Neural progenitor cell (in vitro differentiated cells): ENCODE results near the gene CYTH3. TPM values are rescaled to one million over a fixed set of nuclear protein-coding genes. Genes with fewer than 3 reads are reported as not detected.

Source experiments
- DNase-seq: peaks from one replicate; pipeline ENCODE4 v3.0.0-alpha.2; 2016; ENCODE audit warnings: low spot score
- H2AFZ ChIP-seq: fragments of 200-600 bp; sonication (generic); replicated peaks from 2 replicates; pipeline ENCODE4 v1.6.1; 2016; ENCODE audit warnings: antibody characterized with exemption
- H3F3A ChIP-seq: fragments of 200-600 bp; sonication (generic); 2 replicates; pipeline ENCODE4 v1.6.1; 2016; ENCODE audit warnings: antibody characterized with exemption, low read depth
- H3K27ac ChIP-seq: fragments of 200-600 bp; sonication (generic); 2 replicates; pipeline ENCODE4 v1.5.1; 2016; ENCODE audit warnings: mild to moderate bottlenecking
- H3K27me3 ChIP-seq: fragments of 200-600 bp; sonication (generic); 2 replicates; pipeline ENCODE4 v1.6.1; 2016; ENCODE audit warnings: mild to moderate bottlenecking, moderate library complexity
- H3K36me3 ChIP-seq: fragments of 200-600 bp; sonication (generic); 2 replicates; pipeline ENCODE4 v1.5.1; 2016
- H3K4me1 ChIP-seq: fragments of 200-600 bp; sonication (generic); 2 replicates; pipeline ENCODE4 v1.6.1; 2016; ENCODE audit warnings: mixed run types
- H3K4me2 ChIP-seq: fragments of 200-600 bp; sonication (generic); 2 replicates; pipeline ENCODE4 v1.6.1; 2016
- H3K4me3 ChIP-seq: fragments of 200-600 bp; sonication (generic); 2 replicates; pipeline ENCODE4 v1.5.1; 2016
- H3K79me2 ChIP-seq: fragments of 200-600 bp; sonication (generic); 2 replicates; pipeline ENCODE4 v1.6.1; 2016; ENCODE audit warnings: low read depth
- H3K9ac ChIP-seq: fragments of 200-600 bp; sonication (generic); 2 replicates; pipeline ENCODE4 v1.6.1; 2016
- H3K9me3 ChIP-seq: fragments of 200-600 bp; sonication (generic); 2 replicates; pipeline ENCODE4 v1.5.1; 2016; ENCODE audit warnings: low read depth
- H4K20me1 ChIP-seq: fragments of 200-600 bp; sonication (generic); 2 replicates; pipeline ENCODE4 v1.6.1; 2016; ENCODE audit warnings: low read depth
- H3K27ac Mint-ChIP-seq: 3 replicates; pipeline ENCODE4 v1.8.0; 2021; ENCODE audit warnings: mixed read lengths
- H3K27me3 Mint-ChIP-seq: 2 replicates; pipeline ENCODE4 v1.8.0; 2022; ENCODE audit warnings: low read depth, mild to moderate bottlenecking, inconsistent platforms, moderate library complexity, mixed read lengths; ENCODE audit not compliant: insufficient read depth
- H3K36me3 Mint-ChIP-seq: 3 replicates; pipeline ENCODE4 v1.8.0; 2021; ENCODE audit warnings: mixed read lengths
- H3K4me1 Mint-ChIP-seq: 3 replicates; pipeline ENCODE4 v1.8.0; 2021; ENCODE audit warnings: mixed read lengths
- H3K4me3 Mint-ChIP-seq: 3 replicates; pipeline ENCODE4 v1.8.0; 2021; ENCODE audit warnings: mild to moderate bottlenecking, moderate library complexity, mixed read lengths
- H3K9me3 Mint-ChIP-seq: 3 replicates; pipeline ENCODE4 v1.8.0; 2020; ENCODE audit warnings: mixed read lengths
- CTCF ChIP-seq: fragments of 200-600 bp; sonication (generic); IDR thresholded peaks from 2 replicates; pipeline ENCODE4 v1.5.1; 2017; ENCODE audit warnings: antibody characterized with exemption, mild to moderate bottlenecking
- EZH2 ChIP-seq: fragments of 200-600 bp; sonication (generic); IDR thresholded peaks from 2 replicates; pipeline ENCODE4 v1.6.1; 2017; ENCODE audit warnings: antibody characterized with exemption, mild to moderate bottlenecking, moderate library complexity
- EZH2phosphoT487 ChIP-seq: fragments of 200-600 bp; sonication (generic); IDR thresholded peaks from 2 replicates; pipeline ENCODE4 v1.6.1; 2017; ENCODE audit warnings: antibody characterized with exemption
- total RNA-seq: library from RNA; depleted of rRNA; stranded (reverse); fragments of >200 nt; gene quantifications from 2 replicates; pipeline ENCODE4 v1.2.3, GENCODE V29; 2015; ENCODE audit warnings: low replicate concordance

CYTH3 gene
- total RNA-seq, 1 donor from 2014 or later: 10.9 TPM

GRCh38 chr7:6268023-6268900, 4.2 kb downstream of the CYTH3 start:
- no peak overlapping the region for H3K27ac Mint-ChIP-seq

GRCh38 chr7:6266699-6267098, 5.7 kb downstream of the CYTH3 start:
- no peak overlapping the region for H3K27ac ChIP-seq
- H3K4me1 ChIP-seq: peaks cover 10% of the 10 kb centered on the region
- H3K9me3 ChIP-seq: no peaks in the 10 kb centered on the region
- peaks cover 55% of the 10 kb centered on the region for H3K79me2 ChIP-seq
- DNase-seq: no peak
- H2AFZ ChIP-seq: no peak overlapping the region
- Mint-ChIP-seq H3K4me1 (peaks cover 12% of the 10 kb centered on the region), H3K27me3 (peaks cover 4% of the 10 kb centered on the region), H3K9me3 (no peaks in the 10 kb centered on the region), H3K27ac (no peak overlapping the region), H3K36me3 (no peaks in the 10 kb centered on the region), H3K4me3 (no peak overlapping the region)
- H3K27me3 ChIP-seq: peaks cover 17% of the 10 kb centered on the region
- TF ChIP-seq EZH2: no peak
- no peak for TF ChIP-seq EZH2phosphoT487
- TF ChIP-seq CTCF: no peak
- no peak overlapping the region for H3K4me2 ChIP-seq
- H3K9ac ChIP-seq: no peak overlapping the region
- peaks cover 8% of the 10 kb centered on the region for H3F3A ChIP-seq
- peaks cover 28% of the 10 kb centered on the region for H4K20me1 ChIP-seq
- no peaks in the 10 kb centered on the region for H3K36me3 ChIP-seq
- H3K4me3 ChIP-seq: no peak overlapping the region

More at GRCh38 chr7:6268023-6268900, 4.2 kb downstream of the CYTH3 start:
- Histone ChIP-seq H3K4me1 (peaks cover 10% of the 10 kb centered on the region), H3K27ac (no peak overlapping the region), H3K4me2 (no peak overlapping the region), H3K9ac (no peak overlapping the region), H3K9me3 (no peaks in the 10 kb centered on the region), H3K36me3 (no peaks in the 10 kb centered on the region), H3F3A (peaks cover 8% of the 10 kb centered on the region), H3K79me2 (peaks cover 58% of the 10 kb centered on the region), H3K27me3 (peaks cover 19% of the 10 kb centered on the region), H4K20me1 (peaks cover 29% of the 10 kb centered on the region), H2AFZ (no peak overlapping the region), H3K4me3 (no peak overlapping the region)
- Mint-ChIP-seq H3K9me3 (no peaks in the 10 kb centered on the region), H3K36me3 (no peaks in the 10 kb centered on the region), H3K4me1 (peaks cover 17% of the 10 kb centered on the region), H3K4me3 (no peak overlapping the region), H3K27me3 (peaks cover 4% of the 10 kb centered on the region)
- no peak for DNase-seq
- no peak for TF ChIP-seq EZH2
- no peak for TF ChIP-seq EZH2phosphoT487
- TF ChIP-seq CTCF: no peak

GRCh38 chr7:6262221-6262620, 10.2 kb downstream of the CYTH3 start:
- Histone ChIP-seq H3K4me3 (no peak overlapping the region), H3K27me3 (no peaks in the 10 kb centered on the region), H3K4me2 (no peak overlapping the region), H3K9me3 (no peaks in the 10 kb centered on the region), H3F3A (no peaks in the 10 kb centered on the region), H3K36me3 (no peaks in the 10 kb centered on the region), H2AFZ (no peak overlapping the region), H3K4me1 (peaks cover 12% of the 10 kb centered on the region), H3K79me2 (peaks cover 24% of the 10 kb centered on the region), H3K9ac (no peak overlapping the region), H3K27ac (no peak overlapping the region), H4K20me1 (no peaks in the 10 kb centered on the region)
- no peak for DNase-seq
- no peaks in the 10 kb centered on the region for H3K36me3 Mint-ChIP-seq
- peaks cover 8% of the 10 kb centered on the region for H3K4me1 Mint-ChIP-seq
- no peak overlapping the region for H3K27ac Mint-ChIP-seq
- no peak for TF ChIP-seq EZH2
- H3K9me3 Mint-ChIP-seq: no peaks in the 10 kb centered on the region
- no peaks in the 10 kb centered on the region for H3K27me3 Mint-ChIP-seq
- H3K4me3 Mint-ChIP-seq: no peak overlapping the region

- peaks cover 12% of the 10 kb centered on the region for H3K4me1 ChIP-seq
- no peak overlapping the region for H3K4me3 ChIP-seq
- Mint-ChIP-seq H3K27ac (no peak overlapping the region), H3K4me1 (peaks cover 8% of the 10 kb centered on the region), H3K9me3 (no peaks in the 10 kb centered on the region), H3K4me3 (no peak overlapping the region), H3K36me3 (no peaks in the 10 kb centered on the region), H3K27me3 (no peaks in the 10 kb centered on the region)
- H3K9me3 ChIP-seq: no peaks in the 10 kb centered on the region
- no peaks in the 10 kb centered on the region for H3K36me3 ChIP-seq
- no peak for DNase-seq
- H3K27ac ChIP-seq: no peak overlapping the region
- H4K20me1 ChIP-seq: no peaks in the 10 kb centered on the region
- H3F3A ChIP-seq: no peaks in the 10 kb centered on the region
- H3K79me2 ChIP-seq: peaks cover 19% of the 10 kb centered on the region
- no peaks in the 10 kb centered on the region for H3K27me3 ChIP-seq
- no peak overlapping the region for H3K9ac ChIP-seq
- no peak overlapping the region for H2AFZ ChIP-seq
- no peak overlapping the region for H3K4me2 ChIP-seq
- TF ChIP-seq EZH2phosphoT487 (no peak), CTCF (no peak), EZH2 (no peak)
These were observed 10.7 kb downstream of the CYTH3 start for GRCh38 chr7:6261699-6262098.
